Hepatic stellate cell (primary cell): ENCODE measurements around the gene ENTPD6.
"Not testable (repeated sequence)": the region's sequence is repeated elsewhere in the genome, so short reads cannot be mapped to it uniquely, and the experiment has no call there.

Experiments
- DNase-seq: peaks from one replicate; pipeline ENCODE4 v3.0.0; 2011; ENCODE audit warnings: low spot score

ENTPD6 gene

GRCh38 chr20:25257130-25257529, 61.6 kb downstream of the ENTPD6 start:
- no peak for DNase-seq

GRCh38 chr20:25257756-25258475, 62.4 kb downstream of the ENTPD6 start:
- DNase-seq, result no peak

- DNase-seq, result no peak
These were observed 62.9 kb downstream of the ENTPD6 start for GRCh38 chr20:25258476-25258805.

- DNase-seq, result no peak
These were observed 63.3 kb downstream of the ENTPD6 start for GRCh38 chr20:25258828-25259227.

DNA sequence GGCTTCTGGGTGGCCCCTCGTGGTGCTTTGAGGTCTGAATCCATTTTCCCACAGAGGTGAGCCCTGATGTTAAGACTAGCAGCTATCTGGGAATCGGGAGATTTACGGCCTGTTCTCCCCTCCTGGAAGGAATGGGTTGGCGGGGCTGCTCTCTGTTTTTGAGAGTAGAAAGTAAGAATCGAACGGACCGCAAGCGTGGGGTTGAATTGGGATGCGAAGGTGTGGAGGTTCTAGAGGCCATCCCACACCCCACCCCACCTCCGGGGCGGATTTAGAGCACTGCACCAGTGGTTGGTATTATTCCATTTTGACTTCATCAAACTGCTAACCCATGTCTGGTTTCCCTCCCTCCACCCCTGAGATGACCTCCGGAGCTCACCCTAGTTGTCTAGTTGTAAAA, 63.8 kb downstream of the ENTPD6 start:
- no peak for DNase-seq

GRCh38 chr20:25259788-25260254, 64.3 kb downstream of the ENTPD6 start:
- DNase-seq, result no peak

DNA sequence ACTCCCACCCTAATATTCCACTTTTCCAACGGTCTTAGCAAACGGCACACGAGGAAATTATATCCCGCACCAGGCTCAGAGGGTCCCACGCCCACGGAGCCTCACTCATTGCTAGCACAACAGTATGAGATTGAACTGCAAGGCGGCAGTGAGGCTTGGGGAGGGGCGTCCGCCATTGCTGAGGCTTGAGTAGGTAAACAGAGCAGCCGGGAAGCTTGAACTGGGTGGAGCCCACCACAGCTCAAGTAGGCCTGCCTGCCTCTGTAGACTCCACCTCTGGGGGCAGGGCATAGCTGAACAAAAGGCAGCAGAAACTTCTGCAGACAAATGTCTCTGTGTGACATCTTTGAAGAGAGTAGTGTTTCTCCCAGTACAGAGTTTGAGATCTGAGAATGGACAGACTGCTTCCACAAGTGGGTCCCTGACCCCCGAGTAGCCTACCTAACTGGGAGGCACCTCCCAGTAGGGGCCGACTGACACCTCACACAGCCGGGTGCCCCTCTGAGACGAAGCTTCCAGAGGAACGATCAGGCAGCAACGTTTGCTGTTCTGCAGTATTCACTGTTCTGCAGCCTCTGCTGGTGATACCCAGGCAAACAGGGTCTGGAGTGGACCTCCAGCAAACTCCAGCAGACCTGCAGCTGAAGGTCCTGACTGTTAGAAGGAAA, 65.4 kb downstream of the ENTPD6 start:
- DNase-seq, result not testable (repeated sequence)

- DNase-seq, result no peak
These were observed 73.7 kb downstream of the ENTPD6 start for GRCh38 chr20:25269057-25269832.

DNA sequence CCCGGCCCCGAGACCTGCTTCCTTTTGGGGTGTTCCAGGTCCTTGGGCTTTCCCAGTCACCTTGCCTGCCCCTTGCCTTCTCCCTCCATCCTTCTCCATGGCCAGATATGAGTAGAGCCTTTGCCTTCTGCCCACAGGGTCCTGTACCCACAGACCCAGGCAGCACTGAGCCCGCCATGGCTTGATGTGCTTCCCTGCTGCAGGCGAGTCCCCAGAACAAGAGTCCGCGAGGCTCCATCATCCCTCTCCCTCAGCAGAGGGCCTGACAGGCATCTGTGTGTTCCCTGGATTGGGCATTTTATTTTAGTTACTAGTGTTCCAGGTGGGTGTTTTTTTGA, 74.3 kb downstream of the ENTPD6 start:
- no peak for DNase-seq

DNA sequence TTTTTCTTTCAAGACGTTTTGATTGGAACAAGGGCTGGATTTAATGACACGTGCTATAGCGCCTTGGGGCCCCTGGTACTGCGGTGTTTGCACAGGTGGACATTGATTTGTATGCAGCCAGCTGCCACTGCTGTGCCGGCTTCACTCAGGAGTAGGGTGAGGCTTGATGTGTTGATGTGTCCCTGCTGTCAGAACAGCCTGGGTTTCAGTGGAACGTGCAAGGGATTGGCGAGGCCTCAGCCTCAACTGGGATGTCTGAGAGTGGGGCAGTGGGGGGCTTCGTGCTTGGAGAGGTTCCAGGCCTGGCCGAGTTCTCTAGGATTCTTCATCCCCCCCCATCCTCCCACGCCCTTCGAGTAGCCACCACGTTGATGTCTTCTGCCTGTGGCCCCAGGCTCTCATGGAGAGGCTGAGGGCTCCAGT, 75.3 kb downstream of the ENTPD6 start:
- no peak for DNase-seq

DNA sequence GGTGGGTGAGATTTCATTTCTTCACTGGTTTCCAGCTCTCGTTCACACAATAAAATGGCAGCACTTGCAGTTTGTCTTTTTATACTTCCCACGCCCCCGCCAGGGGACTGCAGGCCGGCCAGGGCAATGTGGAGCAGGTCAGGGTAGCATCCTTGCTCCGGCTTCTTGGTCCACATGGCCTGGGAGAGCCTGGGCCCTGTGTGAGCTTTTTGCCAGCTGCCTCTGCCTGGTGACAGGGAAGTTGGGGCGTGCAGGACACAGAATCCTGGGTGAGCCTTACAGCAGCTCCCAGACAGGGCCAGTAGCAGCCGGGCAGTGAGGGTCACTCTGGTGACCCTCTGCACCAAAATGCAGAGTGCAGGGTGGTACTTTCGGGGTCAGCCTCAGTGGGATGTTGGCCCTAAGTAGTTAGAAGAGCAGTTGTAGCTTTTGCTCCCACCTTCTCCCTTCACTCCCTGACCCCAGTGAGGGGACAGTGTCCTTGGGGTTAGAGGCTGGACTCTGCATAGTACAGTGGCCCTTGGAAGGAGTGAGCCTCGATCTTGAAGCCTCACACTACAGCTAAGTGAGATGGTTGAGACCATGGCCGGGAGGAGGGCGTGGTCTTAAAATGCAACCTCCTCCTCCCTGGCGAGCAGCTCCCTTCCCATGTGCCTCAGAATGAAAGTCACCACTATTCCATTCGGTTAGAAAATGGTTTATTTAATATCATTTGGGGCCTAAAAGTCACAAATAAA, 76.1 kb downstream of the ENTPD6 start:
- no peak for DNase-seq

GRCh38 chr20:25272223-25273000, 76.9 kb downstream of the ENTPD6 start:
- no peak for DNase-seq

DNA sequence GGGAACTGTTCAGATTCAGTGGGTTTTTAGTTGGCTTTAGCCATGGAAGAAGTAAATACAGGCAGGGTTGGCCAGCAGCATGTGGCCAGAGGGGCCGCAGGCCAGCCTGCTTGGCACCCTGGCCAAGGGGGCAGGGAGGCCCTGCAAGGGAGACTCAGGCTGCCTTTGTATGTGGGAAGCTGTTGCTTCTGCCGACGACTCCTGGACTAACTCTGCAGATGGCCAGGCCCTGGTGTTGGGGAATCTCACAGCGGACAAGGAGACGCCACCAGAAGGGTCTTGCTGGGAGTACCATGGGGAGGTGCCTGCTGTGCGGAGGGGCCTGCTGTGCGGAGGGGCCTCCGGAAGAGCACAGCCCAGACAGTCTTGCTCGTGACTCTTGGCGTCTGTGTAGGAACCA, 77.5 kb downstream of the ENTPD6 start:
- DNase-seq, result no peak

GRCh38 chr20:25273541-25274358, 78.2 kb downstream of the ENTPD6 start:
- no peak for DNase-seq

DNA sequence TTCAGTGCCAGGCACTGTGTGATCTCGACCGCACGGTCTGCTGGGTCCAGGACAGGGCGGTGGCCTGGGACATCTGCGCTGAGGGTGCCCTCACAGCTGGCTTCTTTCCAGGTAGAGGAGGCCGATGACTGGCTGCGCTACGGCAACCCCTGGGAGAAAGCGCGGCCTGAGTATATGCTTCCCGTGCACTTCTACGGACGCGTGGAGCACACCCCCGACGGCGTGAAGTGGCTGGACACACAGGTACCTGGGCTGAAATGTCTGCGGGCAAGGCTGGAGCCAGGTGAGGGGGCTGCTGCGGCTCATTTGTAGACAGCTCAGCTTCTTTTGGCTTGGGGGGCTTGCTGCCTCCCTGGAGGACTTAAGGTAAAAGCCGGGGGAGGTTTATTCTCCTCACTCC, 79.0 kb downstream of the ENTPD6 start:
- no peak for DNase-seq

DNA sequence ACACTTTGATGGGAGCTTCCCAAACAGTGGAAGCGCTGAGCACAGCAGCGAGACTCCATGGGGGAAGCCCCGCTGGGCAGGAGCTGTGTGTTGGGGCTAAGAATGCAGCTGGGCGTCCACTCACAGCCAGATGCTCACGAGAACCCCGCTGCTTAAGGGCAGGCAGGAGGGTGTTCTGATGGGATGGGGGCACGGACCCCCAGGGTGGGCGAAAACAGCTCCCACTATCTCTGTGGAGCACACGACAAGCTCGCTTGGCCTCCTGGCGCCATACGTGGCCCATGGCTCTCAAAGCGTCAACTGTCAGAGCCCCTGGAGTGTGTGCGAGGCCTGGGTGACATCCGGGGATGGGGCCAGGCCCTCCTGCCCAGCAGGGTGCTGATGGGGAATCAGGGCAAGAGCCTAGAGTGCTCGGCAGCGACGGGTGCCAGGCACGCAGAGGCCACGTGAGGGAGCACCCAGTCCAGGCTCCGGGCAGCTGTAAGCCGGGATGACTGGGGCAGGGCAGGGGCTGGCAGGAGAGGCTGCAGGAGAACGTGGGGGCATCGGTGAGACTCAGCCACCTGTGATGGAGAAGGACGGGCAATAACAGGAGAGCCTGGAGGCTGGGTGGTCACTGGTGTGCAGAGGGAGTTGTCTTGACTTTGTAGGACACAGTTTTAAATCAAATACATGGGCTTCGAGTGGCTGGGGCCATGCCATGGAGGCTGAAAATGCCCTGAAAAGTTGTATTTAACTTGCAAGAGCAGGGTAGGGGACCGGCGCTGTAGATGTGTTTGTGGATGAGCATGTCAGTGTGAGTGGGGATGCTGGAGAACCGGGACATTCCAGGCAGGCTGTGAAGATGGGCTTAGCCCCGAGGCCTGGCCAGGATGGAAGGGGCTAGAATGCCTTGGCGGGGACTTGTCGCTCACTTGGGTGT, 79.6 kb downstream of the ENTPD6 start:
- no peak for DNase-seq

- DNase-seq, result no peak
These were observed 80.5 kb downstream of the ENTPD6 start for GRCh38 chr20:25275813-25276532.
